Esophagus squamous epithelium (tissue), 5 donors: ENCODE measurements around the gene TDRD9. TPM values are rescaled to one million over a fixed set of nuclear protein-coding genes. Genes with fewer than 3 reads are reported as not detected.

Source experiments
- DNase-seq: peaks from one replicate; lab custom pipeline; 2025; lab: John Stamatoyannopoulos, UW
- H3K27ac ChIP-seq, 4 donors: fragments of 200-600 bp; sonication (generic); one replicate each; pipeline ENCODE4 v1.5.1; 2016 to 2019; ENCODE audit warnings: mild to moderate bottlenecking in 1 of 4
- H3K27me3 ChIP-seq, 4 donors: fragments of 200-600 bp; sonication (generic); 1 replicate in 3 of 4; 2 replicates in 1 of 4; pipeline versions ENCODE4 v1.5.1 to v1.6.0; 2017 to 2021; ENCODE audit warnings: antibody characterized with exemption in 1 of 4
- H3K36me3 ChIP-seq, 3 donors: fragments of 200-600 bp; sonication (generic); one replicate each; pipeline ENCODE4 v1.5.1; 2016 to 2019
- H3K4me1 ChIP-seq, 3 donors: fragments of 200-600 bp; sonication (generic); one replicate each; pipeline ENCODE4 v1.5.1; 2017 to 2019
- H3K4me3 ChIP-seq, 4 donors: fragments of 200-600 bp; sonication (generic); 1 replicate in 3 of 4; 2 replicates in 1 of 4; pipeline ENCODE4 v1.5.1; 2016 to 2019; ENCODE audit warnings: mild to moderate bottlenecking in 2 of 4, moderate library complexity in 1 of 4
- H3K9me3 ChIP-seq, 3 donors: fragments of 200-600 bp; sonication (generic); one replicate each; pipeline ENCODE4 v1.5.1; 2016 to 2019
- POLR2A ChIP-seq, 4 donors: fragments of 450-650 bp; IDR thresholded peaks; one replicate each; pipeline ENCODE4 v1.6.1; 2017; ENCODE audit warnings: antibody characterized with exemption in 4 of 4, mild to moderate bottlenecking in 4 of 4, moderate library complexity in 3 of 4
- WGBS, 2 donors: methylation state at CpG; one replicate each; pipeline ENCODE4 v1.1.5; 2018; 5-methylcytosine and 5-hydroxymethylcytosine counted together
- intact Hi-C: fragments of 100-400 bp; cut with DNase I; formaldehyde crosslinking; loops from one replicate; pipeline ENCODE4 v1.15.0; 2022
- total RNA-seq, 4 donors: library from RNA; depleted of rRNA; stranded (reverse); fragments of >200 nt; gene quantifications; one replicate each; pipeline ENCODE4 v1.1.0, GENCODE V29; 2016
- TF ChIP-seq, protein P1 (sequence below), 6 experiments: fragments of 450-650 bp in 4 of 6; fragments of 200-600 bp in 2 of 6; sonication (generic) in 2 of 6; IDR thresholded peaks; one replicate each; pipeline ENCODE4 v1.5.1; 2016 to 2019; ENCODE audit warnings: antibody characterized with exemption in 6 of 6, mild to moderate bottlenecking in 4 of 6, moderate library complexity in 4 of 6
- donor health status: DM: yes; HTN: yes; CAD: no.

TDRD9 gene
- total RNA-seq, 4 donors from 2014 or later: 0.09 to 6.0 (median 0.74) TPM

DNA sequence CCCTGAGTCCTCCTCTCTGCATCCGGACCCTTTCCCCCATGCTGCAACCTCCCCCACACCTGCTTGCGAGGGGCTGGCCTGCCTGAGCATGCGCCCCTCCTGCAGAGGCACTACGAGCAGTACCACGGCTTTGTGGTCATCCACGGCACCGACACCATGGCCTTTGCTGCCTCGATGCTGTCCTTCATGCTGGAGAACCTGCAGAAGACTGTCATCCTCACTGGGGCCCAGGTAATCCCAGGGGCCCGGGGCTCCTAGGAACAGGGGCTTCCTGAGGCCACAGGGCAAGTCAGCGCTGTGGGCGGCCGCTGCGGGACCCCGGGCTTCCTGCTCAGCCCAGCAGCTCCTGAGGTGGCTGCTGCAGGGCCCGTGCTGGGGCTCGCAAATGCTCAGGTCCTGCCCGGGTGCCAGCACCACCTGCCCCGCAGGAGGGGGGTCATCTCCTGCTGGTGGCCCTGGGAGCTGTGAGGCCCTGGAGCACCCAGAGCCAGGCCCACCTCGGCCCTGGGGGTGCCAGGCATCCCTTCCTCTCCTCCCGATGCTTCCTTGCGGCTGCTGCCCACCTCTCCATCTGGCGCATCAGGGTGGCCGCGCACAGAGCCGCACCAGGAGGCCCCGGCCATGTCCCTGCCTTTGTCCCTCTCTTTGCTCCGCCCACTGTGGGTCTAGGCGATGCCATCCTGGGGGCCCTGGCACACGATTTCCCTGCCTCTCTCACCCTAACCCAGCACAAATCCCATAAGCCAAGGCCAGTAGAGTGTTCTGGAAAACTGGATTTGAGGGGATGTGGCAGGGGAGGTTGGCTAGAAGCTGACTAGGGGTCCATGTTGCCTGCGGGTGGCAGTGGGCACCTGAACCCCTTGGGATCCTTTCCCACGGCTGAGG is 167.4 kb downstream of the TDRD9 start:
- TF ChIP-seq, protein P1, sequence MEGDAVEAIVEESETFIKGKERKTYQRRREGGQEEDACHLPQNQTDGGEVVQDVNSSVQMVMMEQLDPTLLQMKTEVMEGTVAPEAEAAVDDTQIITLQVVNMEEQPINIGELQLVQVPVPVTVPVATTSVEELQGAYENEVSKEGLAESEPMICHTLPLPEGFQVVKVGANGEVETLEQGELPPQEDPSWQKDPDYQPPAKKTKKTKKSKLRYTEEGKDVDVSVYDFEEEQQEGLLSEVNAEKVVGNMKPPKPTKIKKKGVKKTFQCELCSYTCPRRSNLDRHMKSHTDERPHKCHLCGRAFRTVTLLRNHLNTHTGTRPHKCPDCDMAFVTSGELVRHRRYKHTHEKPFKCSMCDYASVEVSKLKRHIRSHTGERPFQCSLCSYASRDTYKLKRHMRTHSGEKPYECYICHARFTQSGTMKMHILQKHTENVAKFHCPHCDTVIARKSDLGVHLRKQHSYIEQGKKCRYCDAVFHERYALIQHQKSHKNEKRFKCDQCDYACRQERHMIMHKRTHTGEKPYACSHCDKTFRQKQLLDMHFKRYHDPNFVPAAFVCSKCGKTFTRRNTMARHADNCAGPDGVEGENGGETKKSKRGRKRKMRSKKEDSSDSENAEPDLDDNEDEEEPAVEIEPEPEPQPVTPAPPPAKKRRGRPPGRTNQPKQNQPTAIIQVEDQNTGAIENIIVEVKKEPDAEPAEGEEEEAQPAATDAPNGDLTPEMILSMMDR (IDR thresholded peaks at IDR 0.05): no peak
- no peak for TF ChIP-seq POLR2A (IDR thresholded peaks at IDR 0.05)
- intact Hi-C loops: no loop called here
- Histone ChIP-seq H3K27ac (no peak overlapping the region), H3K9me3 (no peaks in the 10 kb centered on the region), H3K36me3 (no peaks in the 10 kb centered on the region), H3K4me1 (peaks cover 14 to 45% (median 25%) of the 10 kb centered on the region in 3 donors), H3K27me3 (peaks cover 0 to 53% (median 0%) of the 10 kb centered on the region in 4 donors), H3K4me3 (no peak overlapping the region)
- DNase-seq: no peak
- 85% methylated on average over 10 of the region's 31 CpGs; no CpG with 5 or more reads in 1 of the 2 donors for WGBS, 2 donors

DNA sequence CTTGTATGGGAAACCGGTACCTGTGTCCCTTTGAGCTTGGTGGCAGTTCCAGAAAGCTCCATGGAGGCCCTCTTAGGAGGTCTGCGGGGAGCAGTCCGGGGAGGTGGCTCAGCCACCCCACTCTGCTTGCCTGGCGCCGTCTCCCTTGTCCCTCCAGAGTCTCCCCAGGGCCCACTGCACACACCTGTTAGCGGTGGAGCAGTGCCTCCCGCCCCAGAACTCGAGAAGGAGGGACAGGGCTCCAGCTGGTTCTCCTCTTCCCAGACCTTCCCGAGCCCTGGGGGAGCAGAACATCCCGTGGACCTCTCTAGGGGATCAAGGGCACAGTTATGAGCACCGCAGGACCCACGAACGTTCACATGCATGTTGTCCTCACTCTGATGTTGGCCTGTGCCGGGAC is 168.1 kb downstream of the TDRD9 start:
- DNase-seq: no peak
- 47 to 84% methylated on average over 3 to 5 of the region's 14 CpGs for WGBS, 2 donors
- Histone ChIP-seq H3K27me3 (peaks cover 0 to 47% (median 0%) of the 10 kb centered on the region in 4 donors), H3K27ac (no peak overlapping the region), H3K36me3 (no peaks in the 10 kb centered on the region), H3K4me3 (no peak overlapping the region), H3K9me3 (no peaks in the 10 kb centered on the region), H3K4me1 (peaks cover 17 to 52% (median 30%) of the 10 kb centered on the region in 3 donors)
- intact Hi-C loops: no loop called here
- TF ChIP-seq, protein P1 (IDR thresholded peaks at IDR 0.05): no peak
- TF ChIP-seq POLR2A (IDR thresholded peaks at IDR 0.05): no peak

- intact Hi-C loops: no loop called here
- Histone ChIP-seq H3K4me1 (peaks cover 23 to 59% (median 36%) of the 10 kb centered on the region in 3 donors), H3K27me3 (peaks cover 0 to 41% (median 0%) of the 10 kb centered on the region in 4 donors), H3K36me3 (no peaks in the 10 kb centered on the region), H3K9me3 (no peaks in the 10 kb centered on the region), H3K27ac (no peak overlapping the region), H3K4me3 (no peak overlapping the region)
- TF ChIP-seq, protein P1 (IDR thresholded peaks at IDR 0.05): peak in 2 of 6 experiments; percentile 11 to 38
- no peak for TF ChIP-seq POLR2A (IDR thresholded peaks at IDR 0.05)
- DNase-seq: no peak
- 63 to 77% methylated on average over 5 to 11 of the region's 25 CpGs for WGBS, 2 donors
Measured at GRCh38 chr14:104096751-104097700, 168.8 kb downstream of the TDRD9 start.

- Histone ChIP-seq H3K9me3 (no peaks in the 10 kb centered on the region), H3K4me1 (peaks cover 23 to 69% (median 36%) of the 10 kb centered on the region in 3 donors), H3K4me3 (no peak overlapping the region), H3K27ac (peak overlapping the region in 2 of 4 donors; percentile 77 to 90), H3K27me3 (peaks cover 0 to 26% (median 0%) of the 10 kb centered on the region in 4 donors), H3K36me3 (no peaks in the 10 kb centered on the region)
- DNase-seq: no peak
- TF ChIP-seq, protein P1 (IDR thresholded peaks at IDR 0.05): no peak
- TF ChIP-seq POLR2A (IDR thresholded peaks at IDR 0.05): no peak
- 63 to 71% methylated on average over 9 to 13 of the region's 25 CpGs for WGBS, 2 donors
- intact Hi-C loops: no loop called here
Measured at GRCh38 chr14:104098272-104099095, 170.2 kb downstream of the TDRD9 start.
